Ascending aorta (tissue), 2 donors: ENCODE results near the gene PPP2R5C. TPM values are rescaled to one million over a fixed set of nuclear protein-coding genes. Genes with fewer than 3 reads are reported as not detected.

Experiments
- DNase-seq, 2 donors: peaks; one replicate each; pipeline ENCODE4 v3.0.0-alpha.2; 2019; ENCODE audit warnings: low spot score in 2 of 2
- H3K27ac ChIP-seq, 2 donors: fragments of 200-600 bp; sonication (generic); one replicate each; pipeline ENCODE4 v1.5.1; 2016 to 2017; ENCODE audit warnings: mild to moderate bottlenecking in 1 of 2
- H3K27me3 ChIP-seq: fragments of 200-600 bp; sonication (generic); one replicate; pipeline ENCODE4 v1.5.1; 2017
- H3K36me3 ChIP-seq, 2 donors: fragments of 200-600 bp; sonication (generic); one replicate each; pipeline ENCODE4 v1.5.1; 2016
- H3K4me1 ChIP-seq, 2 donors: fragments of 200-600 bp; sonication (generic); one replicate each; pipeline ENCODE4 v1.5.1; 2016 to 2017; ENCODE audit warnings: mild to moderate bottlenecking in 1 of 2
- H3K4me3 ChIP-seq, 2 donors: fragments of 200-600 bp; sonication (generic); one replicate each; pipeline ENCODE4 v1.5.1; 2016 to 2017; ENCODE audit warnings: mild to moderate bottlenecking in 1 of 2
- H3K9me3 ChIP-seq, 2 donors: fragments of 200-600 bp; sonication (generic); one replicate each; pipeline ENCODE4 v1.5.1; 2016
- intact Hi-C: fragments of 100-400 bp; cut with DNase I; formaldehyde crosslinking; loops from one replicate; pipeline ENCODE4 v1.15.1; 2023
- total RNA-seq: library from RNA; depleted of rRNA; stranded (reverse); fragments of >200 nt; gene quantifications from one replicate; pipeline ENCODE4 v1.1.0, GENCODE V29; 2016
- TF ChIP-seq, protein P1 (sequence below), 3 experiments: fragments of 200-600 bp in 2 of 3; fragments of 450-650 bp in 1 of 3; sonication (generic) in 2 of 3; IDR thresholded peaks; one replicate each; pipeline ENCODE4 v1.5.1; 2016 to 2019; ENCODE audit warnings: antibody characterized with exemption in 3 of 3, mild to moderate bottlenecking in 1 of 3, moderate library complexity in 1 of 3

The PPP2R5C gene
- total RNA-seq, 1 donor from 2014 or later = 45.6 TPM

DNA sequence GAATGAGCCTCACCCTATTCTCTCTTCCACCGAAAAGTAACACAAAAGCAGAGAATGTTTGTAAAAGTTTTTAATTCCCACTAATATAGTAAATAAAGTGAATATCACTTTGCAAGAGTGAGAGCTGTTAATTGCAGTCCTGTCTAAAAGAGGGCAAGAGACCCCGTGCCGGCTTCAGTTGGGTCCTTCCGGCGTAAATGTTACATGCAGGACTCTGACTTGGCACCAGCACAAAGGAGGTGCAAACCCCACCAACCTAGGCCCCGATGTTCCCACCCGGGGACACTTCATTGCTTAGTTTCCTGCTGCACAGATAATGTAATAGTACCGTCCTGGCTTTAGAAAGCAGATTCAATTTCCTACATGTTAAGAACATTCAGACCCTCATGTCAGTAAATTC, 136.9 kb downstream of the PPP2R5C start:
- TF ChIP-seq, protein P1, sequence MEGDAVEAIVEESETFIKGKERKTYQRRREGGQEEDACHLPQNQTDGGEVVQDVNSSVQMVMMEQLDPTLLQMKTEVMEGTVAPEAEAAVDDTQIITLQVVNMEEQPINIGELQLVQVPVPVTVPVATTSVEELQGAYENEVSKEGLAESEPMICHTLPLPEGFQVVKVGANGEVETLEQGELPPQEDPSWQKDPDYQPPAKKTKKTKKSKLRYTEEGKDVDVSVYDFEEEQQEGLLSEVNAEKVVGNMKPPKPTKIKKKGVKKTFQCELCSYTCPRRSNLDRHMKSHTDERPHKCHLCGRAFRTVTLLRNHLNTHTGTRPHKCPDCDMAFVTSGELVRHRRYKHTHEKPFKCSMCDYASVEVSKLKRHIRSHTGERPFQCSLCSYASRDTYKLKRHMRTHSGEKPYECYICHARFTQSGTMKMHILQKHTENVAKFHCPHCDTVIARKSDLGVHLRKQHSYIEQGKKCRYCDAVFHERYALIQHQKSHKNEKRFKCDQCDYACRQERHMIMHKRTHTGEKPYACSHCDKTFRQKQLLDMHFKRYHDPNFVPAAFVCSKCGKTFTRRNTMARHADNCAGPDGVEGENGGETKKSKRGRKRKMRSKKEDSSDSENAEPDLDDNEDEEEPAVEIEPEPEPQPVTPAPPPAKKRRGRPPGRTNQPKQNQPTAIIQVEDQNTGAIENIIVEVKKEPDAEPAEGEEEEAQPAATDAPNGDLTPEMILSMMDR (IDR thresholded peaks at IDR 0.05) = no peak
- Histone ChIP-seq H3K4me1 (no peaks in the 10 kb centered on the region), H3K36me3 (peaks cover 82 to 83% of the 10 kb centered on the region in 2 donors), H3K27me3 (no peaks in the 10 kb centered on the region), H3K4me3 (no peak overlapping the region), H3K9me3 (no peaks in the 10 kb centered on the region), H3K27ac (no peak overlapping the region)
- DNase-seq = peak in 1 of 2 donors; percentile 28
- intact Hi-C loops = no loop called here

DNA sequence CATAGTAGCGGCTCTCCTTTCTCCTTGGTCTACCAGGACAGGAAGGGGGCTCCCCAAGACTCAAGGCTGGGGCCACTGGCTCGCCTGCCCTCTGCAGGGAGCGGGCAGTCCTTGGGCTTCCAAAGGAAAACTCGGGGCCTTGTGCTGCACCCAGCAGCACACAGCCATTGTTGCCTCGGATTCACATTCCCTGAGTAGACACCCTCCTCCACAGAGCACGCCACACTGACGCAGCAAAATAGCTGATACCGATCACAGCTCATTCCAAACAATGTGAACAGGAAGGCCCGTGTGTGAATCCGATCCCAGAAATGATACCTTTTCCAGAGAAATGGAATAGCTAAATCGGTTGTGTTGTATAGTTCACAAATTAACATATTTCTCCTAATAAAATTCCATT, 137.8 kb downstream of the PPP2R5C start:
- TF ChIP-seq, protein P1 (IDR thresholded peaks at IDR 0.05) = no peak
- peak in 1 of 2 donors; percentile 18 for DNase-seq
- H3K36me3 ChIP-seq = peaks cover 79 to 85% of the 10 kb centered on the region in 2 donors

DNA sequence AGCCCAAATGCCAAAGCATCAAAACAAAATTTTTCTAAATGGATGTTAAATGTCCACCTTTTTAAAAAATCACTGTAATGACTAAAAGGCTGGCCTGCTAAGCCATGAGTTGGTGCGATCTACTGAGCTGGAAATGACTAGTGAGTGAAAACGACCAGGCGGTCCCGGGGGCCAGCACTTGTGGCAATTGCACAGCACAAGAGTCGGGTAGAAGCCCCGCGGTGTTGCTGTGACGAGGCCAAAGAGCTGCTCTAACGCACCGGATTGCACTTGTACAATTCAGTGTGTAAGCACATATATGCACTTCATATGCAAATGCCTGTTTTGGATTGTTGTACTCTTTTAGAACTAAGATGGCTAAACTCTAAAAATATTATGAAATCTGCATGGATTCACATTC, 138.7 kb downstream of the PPP2R5C start:
- intact Hi-C loops = no loop called here
- peak in 1 of 2 donors; percentile 39 for DNase-seq
- Histone ChIP-seq H3K4me1 (no peaks in the 10 kb centered on the region), H3K27ac (no peak overlapping the region), H3K4me3 (no peak overlapping the region), H3K36me3 (peaks cover 79 to 85% of the 10 kb centered on the region in 2 donors), H3K9me3 (no peaks in the 10 kb centered on the region), H3K27me3 (no peaks in the 10 kb centered on the region)
- TF ChIP-seq, protein P1 (IDR thresholded peaks at IDR 0.05) = no peak

More for the DNA sequence above, 137.8 kb downstream of the PPP2R5C start:
- Histone ChIP-seq H3K9me3 (no peaks in the 10 kb centered on the region), H3K4me3 (no peak overlapping the region), H3K27me3 (no peaks in the 10 kb centered on the region), H3K4me1 (no peaks in the 10 kb centered on the region), H3K27ac (no peak overlapping the region)
- intact Hi-C loops = no loop called here

DNA sequence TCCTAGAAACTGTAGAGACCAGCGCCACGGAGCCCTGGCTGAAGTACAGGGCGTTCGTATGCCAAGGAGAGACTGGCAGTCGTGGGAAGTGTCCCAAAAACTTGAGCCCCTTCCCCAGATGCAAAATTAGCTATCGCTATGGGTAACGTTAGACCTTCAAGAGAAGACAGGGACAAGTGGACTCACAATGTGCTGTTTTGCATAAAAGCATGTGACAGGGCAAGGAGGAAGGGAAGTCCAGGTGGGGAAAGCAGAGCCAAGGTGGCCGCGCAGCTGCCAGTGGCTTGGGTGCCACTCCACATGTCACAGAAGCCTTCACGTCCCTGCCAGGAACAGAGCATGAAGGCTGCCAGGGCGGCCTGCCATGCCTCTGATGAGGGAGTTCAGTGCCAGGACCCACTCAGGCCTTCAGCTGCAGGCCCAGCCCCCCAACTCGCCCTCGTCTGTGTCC, 141.6 kb downstream of the PPP2R5C start:
- peaks cover 82 to 87% of the 10 kb centered on the region in 2 donors for H3K36me3 ChIP-seq
- no peak for DNase-seq
- no peak overlapping the region for H3K4me3 ChIP-seq
- no peaks in the 10 kb centered on the region for H3K9me3 ChIP-seq
- TF ChIP-seq, protein P1 (IDR thresholded peaks at IDR 0.05) = no peak
- H3K27me3 ChIP-seq = no peaks in the 10 kb centered on the region
- no peaks in the 10 kb centered on the region for H3K4me1 ChIP-seq
- no peak overlapping the region for H3K27ac ChIP-seq
- intact Hi-C loops = no loop called here

DNA sequence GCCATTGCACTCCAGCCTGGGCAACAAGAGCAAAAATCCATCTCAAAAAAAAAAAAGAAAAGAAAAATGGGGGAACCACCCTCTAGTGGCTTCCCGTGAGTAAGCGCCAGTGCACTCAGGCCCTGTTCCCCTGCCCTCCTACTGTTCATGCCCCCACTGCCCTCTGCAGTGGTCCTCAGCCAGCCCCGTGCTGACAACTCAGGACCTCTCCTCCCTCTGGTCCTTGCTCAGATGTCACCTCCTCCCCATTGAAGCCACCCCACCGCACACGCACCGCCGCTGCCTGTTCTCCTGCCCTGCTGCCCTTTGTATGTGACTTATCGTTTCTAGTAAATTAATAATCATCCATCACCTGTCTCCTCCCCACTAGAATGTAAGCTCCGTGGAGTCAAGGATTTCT, 144.1 kb downstream of the PPP2R5C start:
- no peaks in the 10 kb centered on the region for H3K4me1 ChIP-seq
- DNase-seq = no peak
- peaks cover 79 to 84% of the 10 kb centered on the region in 2 donors for H3K36me3 ChIP-seq
- H3K4me3 ChIP-seq = no peak overlapping the region
- H3K27ac ChIP-seq = no peak overlapping the region
- H3K9me3 ChIP-seq = no peaks in the 10 kb centered on the region
- TF ChIP-seq, protein P1 (IDR thresholded peaks at IDR 0.05) = no peak
- intact Hi-C loops = no loop called here
- no peaks in the 10 kb centered on the region for H3K27me3 ChIP-seq

DNA sequence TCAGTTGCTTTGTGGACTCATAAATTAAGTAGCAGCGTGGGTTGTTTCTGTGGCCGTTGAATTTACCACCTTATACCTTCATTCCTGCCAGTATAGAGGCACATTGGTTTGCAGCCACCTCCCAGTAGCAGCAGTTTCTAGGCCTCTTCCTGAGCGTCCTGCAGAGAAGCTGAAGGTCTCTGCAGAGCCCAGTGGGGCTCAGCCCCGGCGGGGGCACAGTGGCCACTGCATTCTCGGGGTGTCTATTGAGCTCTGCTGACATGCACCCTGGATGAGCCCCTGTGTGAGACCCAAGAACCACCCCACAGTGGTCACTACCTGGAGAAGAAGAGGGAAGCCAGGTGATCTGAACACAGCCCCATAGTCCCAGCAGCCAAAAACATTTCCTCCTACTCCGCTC, 145.1 kb downstream of the PPP2R5C start:
- H3K36me3 ChIP-seq = peaks cover 75 to 80% of the 10 kb centered on the region in 2 donors
- H3K4me3 ChIP-seq = no peak overlapping the region
- intact Hi-C loops = no loop called here
- TF ChIP-seq, protein P1 (IDR thresholded peaks at IDR 0.05) = no peak
- H3K4me1 ChIP-seq = no peaks in the 10 kb centered on the region
- no peak overlapping the region for H3K27ac ChIP-seq
- H3K9me3 ChIP-seq = no peaks in the 10 kb centered on the region
- no peak for DNase-seq
- H3K27me3 ChIP-seq = no peaks in the 10 kb centered on the region
